Stimulated activated CD4-positive, alpha-beta T cell treated with anti-CD3 and anti-CD28 coated beads, Interleukin-1b, Interleukin-23, amount 100 ng/mL, for 48 hours (primary cell): Measurements from ENCODE around the gene HOXC9.

Experiments
- DNase-seq: peaks from one replicate; pipeline ENCODE4 v3.0.0-alpha.2; 2020

Gene HOXC9

DNA sequence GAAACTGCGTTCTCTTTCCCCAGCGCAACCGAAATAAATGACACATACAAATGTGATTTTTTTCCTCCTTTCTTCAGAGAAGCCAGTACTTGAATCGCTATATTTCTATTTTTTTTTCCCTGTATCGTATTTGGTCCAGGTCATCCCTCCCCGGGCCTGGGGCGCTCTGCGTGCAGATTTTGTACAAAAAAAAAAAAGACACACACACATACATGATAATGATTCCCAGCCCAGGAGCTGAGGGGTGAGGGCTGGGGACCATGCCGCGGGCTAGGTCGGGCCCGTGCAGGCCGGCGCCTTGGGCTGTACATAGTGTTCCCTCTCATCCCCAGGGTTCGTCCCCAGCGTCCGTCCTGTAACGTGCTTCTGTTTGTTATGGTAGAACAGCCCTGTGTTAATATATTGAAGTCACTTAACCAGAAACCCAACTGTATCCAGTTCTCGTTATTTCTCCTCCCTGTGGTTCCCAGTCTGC lies 3.0 kb downstream of the HOXC9 start:
- no peak for DNase-seq

DNA sequence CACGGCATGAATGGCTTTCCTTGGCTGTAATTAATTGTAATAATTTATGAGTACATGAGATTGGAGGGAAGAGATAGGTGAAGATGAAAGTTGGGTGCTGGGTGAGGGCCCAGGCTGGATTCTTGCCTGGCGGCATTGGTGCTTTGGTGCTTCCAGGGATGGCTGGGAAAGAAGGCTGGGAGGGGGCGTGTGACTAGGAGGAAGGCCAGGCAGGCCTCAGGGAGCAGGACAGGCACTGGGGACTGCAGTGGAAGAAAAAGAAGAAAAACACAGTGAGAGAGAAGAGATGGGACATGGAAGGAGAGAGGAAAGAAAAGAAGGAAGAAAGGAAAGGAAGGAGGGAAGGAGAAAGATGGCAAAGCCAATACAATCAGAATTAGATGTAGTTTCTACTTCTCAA lies 3.7 kb downstream of the HOXC9 start:
- no peak for DNase-seq

GRCh38 chr12:54004063-54004840 lies 4.3 kb downstream of the HOXC9 start:
- no peak for DNase-seq

- DNase-seq, result no peak
Measured at GRCh38 chr12:54004841-54005530, 5.0 kb downstream of the HOXC9 start.

GRCh38 chr12:54005531-54005852 lies 5.5 kb downstream of the HOXC9 start:
- no peak for DNase-seq

DNA sequence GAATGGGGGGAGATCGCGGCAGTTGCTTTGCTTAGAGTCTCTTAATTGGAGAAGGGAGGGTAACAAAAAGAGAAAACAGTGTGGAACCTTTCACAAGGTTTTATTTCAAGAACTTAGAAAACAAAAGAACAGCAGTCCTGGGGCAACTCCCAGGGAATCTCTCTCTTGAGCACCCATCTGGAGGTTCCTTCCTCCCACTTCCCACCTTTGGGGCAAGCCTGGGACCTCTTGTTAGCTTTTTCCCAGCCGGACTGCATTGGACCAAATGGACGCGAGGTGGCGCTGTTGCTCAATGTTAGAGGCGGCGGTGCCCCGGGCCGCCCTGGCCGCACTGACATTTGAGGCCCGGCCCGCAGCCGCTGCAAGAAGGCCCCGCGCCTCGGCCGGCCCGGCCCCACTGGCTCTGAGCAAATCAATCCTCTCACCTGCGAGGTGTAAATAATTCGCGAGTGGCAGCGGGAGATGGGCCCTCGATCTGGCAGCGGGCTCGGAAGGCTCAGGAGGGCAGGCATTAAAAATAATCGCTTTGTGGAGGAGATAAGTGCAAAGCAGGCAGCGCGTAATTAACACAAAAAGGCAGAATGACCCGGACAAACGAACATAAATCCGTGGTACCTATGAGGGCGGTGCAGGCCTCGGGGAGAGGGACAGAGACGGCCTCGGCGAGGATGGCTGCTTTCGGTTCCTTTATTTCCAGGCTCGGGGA lies 6.0 kb downstream of the HOXC9 start:
- DNase-seq, result peak; percentile 79

DNA sequence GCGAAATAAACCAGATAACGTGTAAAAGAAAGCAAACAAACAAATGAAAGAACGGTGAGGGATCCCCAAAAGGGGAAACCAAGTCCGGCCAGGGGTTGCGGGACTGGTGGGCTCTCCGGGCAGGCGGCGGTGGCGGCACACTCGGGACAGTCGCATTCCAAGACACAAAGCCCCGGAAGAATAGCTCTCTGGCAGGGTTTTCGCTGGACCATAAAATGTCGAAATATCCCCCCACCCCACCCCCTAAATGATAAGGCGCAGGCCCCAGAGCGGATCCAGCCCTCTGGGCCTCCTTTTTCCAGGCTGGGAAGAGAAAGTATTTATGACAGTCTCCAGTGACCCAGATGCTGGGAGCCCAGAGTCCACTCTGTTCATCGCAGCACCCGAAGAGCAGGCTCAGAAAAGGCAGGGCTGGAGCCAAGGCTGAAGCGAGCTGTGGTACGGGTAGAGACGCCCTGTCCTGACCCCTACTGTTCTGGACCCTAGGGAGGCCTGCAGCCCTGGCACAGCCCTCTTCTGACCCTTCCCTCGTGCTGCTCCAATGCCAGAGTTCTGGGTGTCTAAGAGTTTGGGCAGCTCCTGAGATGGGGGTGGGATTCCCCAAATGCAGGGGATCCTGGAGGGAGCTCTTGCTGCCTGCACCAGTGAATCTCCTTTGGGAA lies 6.7 kb downstream of the HOXC9 start:
- no peak for DNase-seq

DNA sequence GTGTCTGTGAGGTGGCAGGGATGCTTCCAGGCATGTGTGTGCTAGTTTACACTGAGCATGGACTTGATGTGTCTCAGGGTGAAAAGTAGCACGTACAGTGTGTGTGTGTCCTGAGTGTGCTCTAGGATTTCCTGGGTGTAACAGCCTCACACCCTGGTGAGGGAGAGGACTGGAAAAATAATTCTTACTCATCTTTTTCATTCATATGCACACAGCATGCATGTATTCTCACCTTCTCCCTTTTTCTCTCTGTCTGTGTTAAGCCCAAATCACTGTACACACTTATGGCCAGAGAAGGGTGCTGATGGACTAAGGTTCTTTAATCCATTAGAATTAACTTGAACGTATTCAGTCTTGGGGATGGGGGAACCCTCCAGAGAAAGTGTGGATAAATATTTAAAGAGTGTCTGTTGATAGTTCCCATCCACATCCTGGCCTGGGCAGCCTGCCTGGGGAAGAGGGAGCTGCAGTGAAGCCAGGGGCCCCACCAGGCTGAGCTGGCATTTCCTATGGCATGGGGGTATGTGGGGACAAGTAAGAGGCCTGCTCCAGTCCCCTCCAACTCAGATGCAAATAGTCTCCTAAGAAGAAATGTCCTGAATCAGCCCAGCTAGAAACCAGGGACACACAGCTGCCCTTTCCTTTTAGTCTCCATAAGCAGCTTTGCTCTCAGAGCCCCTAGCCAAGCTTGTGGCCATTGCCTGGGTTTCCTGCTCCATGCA lies 7.7 kb downstream of the HOXC9 start:
- DNase-seq, result no peak

DNA sequence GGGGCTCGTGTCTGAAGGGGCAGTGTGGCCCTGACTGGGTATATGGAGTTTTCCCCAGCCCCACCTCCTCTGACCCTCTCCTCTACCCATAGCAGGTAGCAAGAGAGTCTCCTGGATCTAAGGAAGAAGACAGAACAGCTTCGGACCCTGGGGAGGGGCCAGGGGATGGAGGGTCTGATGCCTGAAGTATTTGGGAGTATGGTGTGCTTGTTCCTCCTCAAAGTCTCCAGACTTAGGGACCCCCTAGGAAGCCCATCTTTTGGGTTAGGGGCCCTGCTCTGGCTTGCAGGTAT lies 8.2 kb downstream of the HOXC9 start:
- DNase-seq, result no peak

GRCh38 chr12:54009171-54010052 lies 9.5 kb downstream of the HOXC9 start:
- peak; percentile 25 for DNase-seq

- no peak for DNase-seq
Measured at GRCh38 chr12:54010053-54010971, 10.4 kb downstream of the HOXC9 start.

GRCh38 chr12:54010972-54011664 lies 11.2 kb downstream of the HOXC9 start:
- no peak for DNase-seq

DNA sequence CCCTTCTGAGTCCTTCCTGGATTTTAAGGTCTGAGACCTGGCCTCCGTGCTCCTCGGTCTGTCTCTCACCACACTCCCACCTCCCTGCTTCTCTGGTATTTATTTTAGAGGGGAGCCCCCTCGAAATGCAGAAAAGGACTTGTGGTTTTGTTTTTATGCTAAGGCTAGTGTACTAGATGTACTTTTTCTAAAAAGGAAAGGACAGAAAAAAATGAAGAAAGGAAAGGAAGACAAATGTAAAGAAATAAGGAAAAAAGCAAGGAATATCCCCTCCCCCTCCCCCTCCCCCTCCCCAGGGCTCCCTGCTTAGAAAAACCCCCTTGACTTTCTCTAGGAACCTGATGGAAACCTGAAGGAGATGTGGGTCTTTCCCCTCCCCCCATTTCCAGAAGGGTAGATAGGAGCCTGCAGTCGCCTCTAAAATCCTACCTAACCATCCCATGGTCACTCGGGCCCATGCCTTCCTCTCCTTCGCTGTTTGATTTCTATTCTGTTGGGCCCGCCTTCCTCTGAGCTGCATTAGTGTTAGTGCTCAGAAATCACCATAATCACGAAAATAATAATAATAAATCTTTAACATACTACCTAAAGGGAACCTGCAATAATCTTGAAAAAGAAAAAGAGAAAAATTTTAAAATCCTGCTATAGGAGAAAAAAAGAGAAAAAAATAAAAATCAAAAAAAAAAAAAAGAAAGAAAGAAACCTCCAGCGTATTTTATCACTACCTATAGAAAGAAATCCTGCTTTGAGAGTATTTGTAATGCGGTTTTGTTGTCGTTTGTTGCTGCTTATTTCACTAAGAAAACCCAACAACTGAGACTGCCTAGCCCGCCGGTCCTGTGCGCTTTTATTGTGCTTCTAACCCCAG lies 11.9 kb downstream of the HOXC9 start:
- DNase-seq, result no peak

DNA sequence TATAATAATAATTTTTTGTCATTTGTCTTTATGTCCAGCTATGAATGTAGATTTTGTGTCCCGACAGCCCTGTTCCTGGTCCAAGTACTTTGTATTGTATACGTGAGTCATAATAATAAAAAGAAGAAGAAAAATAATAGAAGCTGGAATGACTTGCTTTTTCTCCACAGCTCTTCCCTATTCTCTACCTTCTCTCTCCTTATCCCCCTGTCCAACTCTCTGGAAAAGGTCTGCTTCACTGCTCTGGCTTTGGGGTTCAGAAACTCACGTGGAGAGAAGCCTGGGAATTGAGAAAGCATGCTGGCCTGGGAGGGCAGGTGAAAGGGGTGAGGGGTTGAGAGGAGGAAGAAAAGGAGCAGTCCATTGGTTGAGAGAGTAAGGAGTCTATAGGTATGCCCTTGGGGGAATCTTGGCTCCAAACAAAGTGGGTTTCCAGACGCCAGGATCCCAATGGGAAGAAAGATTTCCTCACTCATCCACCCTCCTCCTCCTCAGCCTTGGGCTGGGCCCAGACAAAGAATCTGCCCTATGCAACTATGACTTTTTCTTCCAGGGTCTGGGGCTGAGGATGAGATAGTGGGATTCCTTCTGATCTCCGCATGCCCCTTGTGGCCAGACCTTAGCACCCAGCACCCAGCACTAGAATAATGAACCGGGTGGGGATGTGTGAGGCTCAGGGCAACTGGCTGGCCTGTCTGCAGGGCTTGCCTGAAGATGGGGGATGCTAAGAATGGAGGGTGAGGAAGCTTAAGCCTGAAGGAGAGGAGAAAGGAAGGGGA lies 12.9 kb downstream of the HOXC9 start:
- no peak for DNase-seq

DNA sequence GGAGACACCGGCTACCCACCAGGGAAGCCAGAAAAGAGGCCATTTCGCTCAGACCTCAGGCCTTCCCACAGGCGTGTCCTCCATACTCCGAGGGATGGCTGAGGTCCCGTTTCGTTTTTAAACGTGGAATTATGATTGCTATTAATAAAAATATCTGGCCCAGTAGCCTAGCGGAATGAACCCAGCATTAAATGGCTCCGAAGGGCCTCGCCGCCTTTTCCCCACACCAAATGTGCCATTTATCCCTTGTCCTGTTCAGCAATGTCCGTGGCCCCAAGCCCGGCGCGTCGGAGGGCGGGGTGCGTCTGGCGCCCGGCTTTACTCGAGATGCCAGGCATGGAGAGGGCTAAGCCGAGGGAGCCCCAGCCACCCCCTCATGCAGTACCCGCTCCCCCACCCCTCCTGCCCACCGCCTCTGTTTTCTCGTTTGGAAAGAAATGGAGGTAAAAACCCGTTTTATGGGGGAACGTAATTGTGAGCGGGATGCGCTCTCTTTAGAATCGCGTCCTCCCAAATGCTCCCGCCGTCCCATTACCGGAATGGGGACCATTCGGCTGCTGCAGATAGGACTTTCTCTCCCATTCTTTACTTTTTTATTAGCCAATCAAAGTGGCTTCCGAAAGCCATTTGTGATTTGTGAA lies 14.5 kb downstream of the HOXC9 start:
- DNase-seq, result no peak

DNA sequence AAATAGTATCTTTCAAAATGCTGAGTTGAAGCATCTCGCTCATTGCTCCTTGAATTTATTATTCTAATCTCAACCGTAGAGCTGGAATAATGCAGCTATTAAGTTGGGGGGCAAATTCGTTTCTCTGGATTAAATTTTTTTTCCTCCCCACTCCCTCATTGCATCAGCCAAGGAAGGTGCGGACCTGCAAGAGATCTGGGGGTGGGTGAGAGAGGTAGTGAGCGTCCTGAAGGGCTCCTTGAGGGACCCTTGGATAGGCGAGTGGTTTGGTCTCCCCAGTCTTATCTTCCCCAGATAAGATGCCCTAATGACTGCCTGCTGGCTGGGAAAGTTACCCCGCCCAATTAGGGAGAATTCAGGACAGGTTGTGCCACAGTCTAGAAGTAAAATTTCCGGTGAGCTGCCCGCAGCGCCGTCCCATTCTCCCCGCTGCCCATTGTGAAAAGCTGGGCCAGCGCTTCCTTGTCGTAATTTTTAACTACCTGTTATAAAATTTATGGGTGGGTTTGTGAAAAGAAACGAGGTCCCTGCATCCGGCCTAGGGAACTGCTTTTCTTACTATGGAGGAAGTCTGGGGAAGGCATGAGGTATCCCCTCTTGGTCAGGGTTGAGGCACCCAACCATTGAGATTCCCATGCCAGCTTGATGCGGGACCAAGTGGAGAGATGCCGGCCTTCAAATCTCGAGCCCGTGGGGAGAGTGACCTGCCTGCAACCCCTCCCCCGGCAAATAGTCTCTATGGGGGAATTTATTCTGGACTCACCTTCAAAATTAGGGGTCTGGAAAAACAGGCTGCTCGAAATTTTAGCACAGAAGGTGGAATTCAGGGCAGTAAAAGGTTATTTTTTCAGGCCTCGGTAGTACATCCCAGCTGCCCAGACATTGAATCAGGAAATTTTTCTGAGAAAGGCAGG lies 15.3 kb downstream of the HOXC9 start:
- DNase-seq, result no peak

DNA sequence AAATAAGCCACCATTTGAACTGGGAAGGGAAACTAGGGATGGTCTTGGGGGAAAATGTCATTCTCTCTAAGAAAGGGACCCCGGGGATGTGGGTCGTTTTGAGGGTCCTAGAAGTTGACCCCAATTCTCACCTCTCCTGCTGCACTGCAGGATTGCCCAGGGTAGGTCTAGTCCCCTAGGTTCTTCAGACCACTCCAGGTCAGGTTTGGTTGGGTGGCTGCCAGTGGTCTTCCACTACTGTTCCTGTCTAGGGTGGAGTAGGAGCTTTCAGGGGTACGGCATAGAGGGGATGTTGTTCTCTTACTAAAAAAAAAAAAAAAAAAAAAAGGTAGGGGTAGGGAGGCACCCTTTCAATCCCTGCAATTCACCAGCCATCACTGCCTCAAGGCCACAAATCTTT lies 16.1 kb downstream of the HOXC9 start:
- DNase-seq, result no peak
